Measurements from ENCODE around the gene SRRM3. TPM values are rescaled to one million over a fixed set of nuclear protein-coding genes. Genes with fewer than 3 reads are reported as not detected.

SRRM3 gene
- polyA plus RNA-seq, 1 experiment, result 0.80 TPM

- H3K27me3 ChIP-seq (ENCODE audit: control insufficient read depth, insufficient read depth, low read length), result peaks cover 6% of the 10 kb centered on the region
- H3K4me3 ChIP-seq (ENCODE audit: low read depth, low read length), result no peak overlapping the region
- DNase-seq (ENCODE audit: low read depth), result no peak
- ChIA-PET POLR2A (no interaction called here), CTCF (interaction anchor here (0.7 to 1.2 kb wide), 2 partner anchors 11 to 1615 kb away, joined by 5 read pairs; no protein-coding TSS in a partner anchor)
- H3K36me3 ChIP-seq (ENCODE audit: control insufficient read depth, insufficient read depth, low read length), result no peaks in the 10 kb centered on the region
- TF ChIP-seq CTCF (IDR thresholded peaks at IDR 0.05; ENCODE audit: insufficient read depth, low read depth, low read length), result no peak
Observed at GRCh38 chr7:76252021-76252420, 50.3 kb downstream of the SRRM3 start.

- H3K27me3 ChIP-seq (ENCODE audit: control insufficient read depth, insufficient read depth, low read length), result peaks cover 3% of the 10 kb centered on the region
- ChIA-PET POLR2A (no interaction called here), CTCF (interaction anchor here (0.5 to 1.3 kb wide), 3 partner anchors 8 to 59 kb away, joined by 3 to 9 read pairs (median 3); no protein-coding TSS in a partner anchor)
- no peak for DNase-seq (ENCODE audit: low read depth)
- TF ChIP-seq CTCF (IDR thresholded peaks at IDR 0.05; ENCODE audit: insufficient read depth, low read depth, low read length), result no peak
- H3K4me3 ChIP-seq (ENCODE audit: low read depth, low read length), result no peak overlapping the region
- H3K36me3 ChIP-seq (ENCODE audit: control insufficient read depth, insufficient read depth, low read length), result no peaks in the 10 kb centered on the region
Observed at GRCh38 chr7:76254781-76255180, 53.1 kb downstream of the SRRM3 start.

GRCh38 chr7:76257973-76258372, 56.3 kb downstream of the SRRM3 start:
- no peaks in the 10 kb centered on the region for H3K36me3 ChIP-seq (ENCODE audit: control insufficient read depth, insufficient read depth, low read length)
- ChIA-PET POLR2A (no interaction called here), CTCF (no interaction called here)
- no peak overlapping the region for H3K4me3 ChIP-seq (ENCODE audit: low read depth, low read length)
- H3K27me3 ChIP-seq (ENCODE audit: control insufficient read depth, insufficient read depth, low read length), result peaks cover 3% of the 10 kb centered on the region
- no peak for DNase-seq (ENCODE audit: low read depth)
- no peak for TF ChIP-seq CTCF (IDR thresholded peaks at IDR 0.05; ENCODE audit: insufficient read depth, low read depth, low read length)

- Histone ChIP-seq H3K27me3 (ENCODE audit: control insufficient read depth, insufficient read depth, low read length) (peaks cover 3% of the 10 kb centered on the region), H3K4me3 (ENCODE audit: low read depth, low read length) (no peak overlapping the region), H3K36me3 (ENCODE audit: control insufficient read depth, insufficient read depth, low read length) (no peaks in the 10 kb centered on the region)
- ChIA-PET POLR2A (no interaction called here), CTCF (interaction anchor here (1.5 kb wide), 1 partner anchor 54 kb away, joined by 4 read pairs; no protein-coding TSS in a partner anchor)
- TF ChIP-seq CTCF (IDR thresholded peaks at IDR 0.05; ENCODE audit: insufficient read depth, low read depth, low read length), result no peak
- no peak for DNase-seq (ENCODE audit: low read depth)
Observed at GRCh38 chr7:76259124-76260093, 57.7 kb downstream of the SRRM3 start.

GRCh38 chr7:76260171-76260703, 58.5 kb downstream of the SRRM3 start:
- DNase-seq (ENCODE audit: low read depth), result no peak
- no peaks in the 10 kb centered on the region for H3K36me3 ChIP-seq (ENCODE audit: control insufficient read depth, insufficient read depth, low read length)
- no peaks in the 10 kb centered on the region; the same call in none of the 2 replicates for H3K27me3 ChIP-seq (ENCODE audit: control insufficient read depth, insufficient read depth, low read length)
- TF ChIP-seq CTCF (IDR thresholded peaks at IDR 0.05; ENCODE audit: insufficient read depth, low read depth, low read length), result no peak
- peak overlapping the region; percentile 16 for H3K4me3 ChIP-seq (ENCODE audit: low read depth, low read length)
- POLR2A ChIA-PET, result no interaction called here
- CTCF ChIA-PET, result interaction anchor here (1.5 kb wide), 1 partner anchor 54 kb away, joined by 4 read pairs; no protein-coding TSS in a partner anchor

Data from BJ (cell line).